Stromal cell of bone marrow (primary cell): ENCODE measurements around the gene ITIH1.
"Not testable (repeated sequence)": the region's sequence is repeated elsewhere in the genome, so short reads cannot be mapped to it uniquely, and the experiment has no call there.

ENCODE experiments used
- DNase-seq: peaks from one replicate; pipeline ENCODE4 v3.0.0-alpha.2; 2012; ENCODE audit warnings: low read depth

Gene ITIH1, protein sequence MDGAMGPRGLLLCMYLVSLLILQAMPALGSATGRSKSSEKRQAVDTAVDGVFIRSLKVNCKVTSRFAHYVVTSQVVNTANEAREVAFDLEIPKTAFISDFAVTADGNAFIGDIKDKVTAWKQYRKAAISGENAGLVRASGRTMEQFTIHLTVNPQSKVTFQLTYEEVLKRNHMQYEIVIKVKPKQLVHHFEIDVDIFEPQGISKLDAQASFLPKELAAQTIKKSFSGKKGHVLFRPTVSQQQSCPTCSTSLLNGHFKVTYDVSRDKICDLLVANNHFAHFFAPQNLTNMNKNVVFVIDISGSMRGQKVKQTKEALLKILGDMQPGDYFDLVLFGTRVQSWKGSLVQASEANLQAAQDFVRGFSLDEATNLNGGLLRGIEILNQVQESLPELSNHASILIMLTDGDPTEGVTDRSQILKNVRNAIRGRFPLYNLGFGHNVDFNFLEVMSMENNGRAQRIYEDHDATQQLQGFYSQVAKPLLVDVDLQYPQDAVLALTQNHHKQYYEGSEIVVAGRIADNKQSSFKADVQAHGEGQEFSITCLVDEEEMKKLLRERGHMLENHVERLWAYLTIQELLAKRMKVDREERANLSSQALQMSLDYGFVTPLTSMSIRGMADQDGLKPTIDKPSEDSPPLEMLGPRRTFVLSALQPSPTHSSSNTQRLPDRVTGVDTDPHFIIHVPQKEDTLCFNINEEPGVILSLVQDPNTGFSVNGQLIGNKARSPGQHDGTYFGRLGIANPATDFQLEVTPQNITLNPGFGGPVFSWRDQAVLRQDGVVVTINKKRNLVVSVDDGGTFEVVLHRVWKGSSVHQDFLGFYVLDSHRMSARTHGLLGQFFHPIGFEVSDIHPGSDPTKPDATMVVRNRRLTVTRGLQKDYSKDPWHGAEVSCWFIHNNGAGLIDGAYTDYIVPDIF

DNA sequence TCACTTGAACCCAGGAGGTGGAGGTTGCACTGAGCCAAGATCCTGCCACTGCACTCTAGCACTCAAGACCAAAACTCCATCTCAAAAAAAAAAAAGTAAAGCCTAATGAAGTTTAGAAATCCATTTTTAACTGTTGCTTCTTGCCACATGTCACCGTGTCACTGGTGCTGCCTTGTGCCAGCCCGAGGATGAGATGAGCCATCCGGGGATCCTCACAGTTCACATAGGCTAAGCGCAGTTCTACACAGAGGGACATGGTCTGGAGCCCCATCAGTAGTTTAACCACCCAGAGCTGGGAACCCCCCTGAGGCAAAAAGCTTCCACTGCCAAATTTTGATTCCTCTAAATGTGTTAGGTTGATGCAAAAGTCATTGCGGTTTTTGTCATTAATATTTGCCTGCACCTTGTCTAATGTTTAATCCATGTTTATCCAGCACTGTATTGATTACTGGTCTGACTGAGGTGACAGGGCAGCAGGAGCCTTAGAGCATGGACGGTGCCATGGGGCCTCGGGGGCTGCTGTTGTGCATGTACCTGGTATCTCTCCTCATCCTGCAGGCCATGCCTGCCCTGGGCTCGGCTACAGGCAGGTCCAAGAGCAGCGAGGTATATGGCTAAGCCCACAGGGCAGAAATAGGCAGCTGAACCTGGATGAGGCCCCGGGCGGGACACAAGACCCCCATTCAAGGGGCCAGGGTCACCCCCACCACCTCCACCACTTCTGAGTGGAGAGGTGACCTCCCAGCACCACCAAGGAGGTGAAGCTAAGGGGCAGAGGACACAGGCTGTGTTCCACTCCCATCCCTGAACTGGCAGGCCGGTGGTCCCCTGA lies at the start of gene ITIH1:
Gene ITIH1 (plus strand): TSS at position 473 of the 832 bp plus-strand sequence. CDS start 17 bp downstream, at position 490.
- no peak for DNase-seq

DNA sequence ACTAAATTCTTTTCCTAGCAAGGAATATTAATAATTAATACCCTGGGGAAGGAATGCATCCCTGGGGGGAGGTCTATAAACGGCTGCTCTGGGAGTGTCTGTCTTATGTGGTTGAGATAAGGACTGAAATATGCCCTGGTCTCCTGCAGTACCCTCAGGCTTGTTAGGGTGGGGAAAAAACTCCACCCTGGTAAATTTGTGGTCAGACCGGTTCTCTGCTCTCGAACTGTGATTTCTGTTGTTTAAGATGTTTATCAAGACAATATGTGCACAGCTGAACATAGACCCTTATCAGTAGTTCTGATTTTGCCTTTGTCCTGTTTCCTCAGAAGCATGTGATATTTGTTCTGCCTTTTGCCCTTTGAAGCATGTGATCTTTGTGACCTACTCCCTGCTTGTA lies 48.6 kb upstream of the ITIH1 start:
- DNase-seq: not testable (repeated sequence)

DNA sequence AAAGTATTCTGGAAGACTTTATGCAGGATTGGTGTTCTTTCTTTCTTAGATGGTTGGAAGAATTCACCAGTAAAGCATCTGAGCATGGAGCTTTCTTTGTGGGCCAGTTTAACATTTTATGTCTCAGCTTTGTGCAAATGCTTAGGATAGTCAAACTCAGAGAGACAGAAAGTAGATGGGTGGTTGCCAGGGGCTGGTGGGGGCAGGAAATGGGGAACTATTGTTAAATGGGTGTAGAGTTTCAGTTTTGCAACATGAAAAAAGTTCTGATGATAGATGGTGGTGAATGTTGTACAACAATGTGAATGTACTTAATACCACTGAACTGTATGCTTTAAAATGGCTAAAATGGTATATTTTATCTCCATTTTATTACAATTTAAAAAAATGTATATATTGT lies 46.7 kb upstream of the ITIH1 start:
- no peak for DNase-seq

DNA sequence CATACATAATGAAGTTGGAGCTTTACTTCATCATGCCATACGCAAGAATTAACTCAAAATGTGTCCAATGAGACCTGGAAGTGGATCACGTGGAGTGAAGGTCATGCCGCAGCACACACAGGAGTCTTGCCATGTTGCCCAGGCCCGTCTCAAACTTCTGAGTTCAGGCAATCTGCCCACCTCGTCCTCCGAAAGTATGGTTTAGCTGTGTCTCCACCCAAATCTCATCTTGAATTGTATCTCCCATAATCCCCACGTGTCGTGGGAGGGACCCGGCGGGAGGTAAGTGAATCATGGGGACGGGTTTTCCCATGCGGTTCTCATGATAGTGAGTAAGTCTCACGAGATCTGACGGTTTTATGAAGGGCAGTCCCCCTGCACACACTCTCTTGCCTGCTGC lies 45.8 kb upstream of the ITIH1 start:
- DNase-seq: no peak

DNA sequence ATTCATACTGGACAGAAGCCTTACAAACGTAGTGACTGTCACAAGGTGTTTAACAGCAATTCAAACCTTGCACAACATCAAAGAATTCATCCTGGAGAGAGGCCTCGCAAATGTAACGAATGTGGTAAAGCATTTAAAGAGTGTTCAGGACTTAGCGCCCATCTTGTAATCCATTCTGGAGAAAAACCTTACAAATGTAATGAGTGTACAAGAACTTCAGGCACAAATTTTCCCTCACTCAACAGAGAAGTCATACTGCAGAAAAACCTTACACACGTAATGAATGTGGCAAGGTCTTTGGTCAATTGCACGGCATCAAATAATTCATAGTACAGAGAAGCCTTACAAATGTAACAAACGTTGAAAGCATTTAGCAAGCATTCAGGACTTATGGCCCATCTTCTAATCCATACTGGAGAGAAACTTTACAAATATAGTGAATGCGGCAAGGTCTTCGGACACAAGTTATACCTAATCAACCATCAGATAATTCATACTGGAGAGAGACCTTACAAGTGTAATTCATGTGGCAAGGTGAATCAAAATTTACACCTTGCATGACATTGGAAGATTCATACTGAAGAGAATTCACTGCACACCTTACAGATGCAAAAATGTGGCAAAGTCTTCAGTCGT lies 44.0 kb upstream of the ITIH1 start:
- DNase-seq: no peak

DNA sequence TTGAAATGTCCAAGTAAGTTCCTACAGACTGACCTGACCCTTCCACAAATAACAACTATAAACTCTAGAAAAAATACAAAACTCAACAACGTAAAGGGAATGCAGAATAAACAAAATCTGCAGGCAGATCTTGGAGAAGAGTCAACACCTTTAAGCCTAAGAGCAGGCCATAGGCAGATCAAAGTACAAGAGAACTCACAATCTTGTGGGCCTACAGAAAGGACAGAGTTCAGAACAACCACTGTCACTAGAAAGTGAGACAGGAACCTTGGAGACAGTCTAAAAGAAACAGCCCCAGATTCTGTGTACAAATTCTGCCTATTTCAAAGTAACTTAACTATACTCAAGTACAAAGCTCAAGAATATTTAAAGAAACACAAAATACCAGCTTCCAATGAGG lies 37.7 kb upstream of the ITIH1 start:
- no peak for DNase-seq

DNA sequence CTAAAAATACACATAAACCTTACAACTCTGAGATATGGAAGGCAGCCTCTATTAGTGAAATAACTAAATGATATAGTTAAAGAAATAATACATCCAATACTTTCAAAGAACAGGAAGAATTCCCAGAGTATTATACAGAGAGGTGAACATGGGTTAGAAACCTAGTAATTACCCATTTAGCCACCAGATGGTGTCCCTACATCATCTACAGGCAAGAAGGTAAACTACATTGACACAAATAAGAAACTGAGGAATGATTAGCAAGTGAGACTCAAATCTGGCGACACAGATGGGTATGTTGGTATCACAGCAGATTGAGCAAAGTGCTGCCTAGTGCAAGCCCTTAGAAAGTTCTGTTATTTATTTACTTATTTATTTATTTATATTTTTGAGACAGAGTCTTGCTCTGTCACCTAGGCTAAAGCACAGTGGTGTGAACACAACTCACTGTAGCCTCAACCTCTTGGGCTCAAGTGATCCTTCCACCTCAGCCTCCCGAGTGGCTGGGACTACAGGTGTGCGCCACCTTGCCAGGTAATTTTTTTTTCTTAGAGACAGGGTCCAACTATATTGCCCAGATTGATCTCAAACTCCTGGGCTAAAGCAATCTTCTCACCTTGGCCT lies 34.9 kb upstream of the ITIH1 start:
- DNase-seq: peak; percentile 16

DNA sequence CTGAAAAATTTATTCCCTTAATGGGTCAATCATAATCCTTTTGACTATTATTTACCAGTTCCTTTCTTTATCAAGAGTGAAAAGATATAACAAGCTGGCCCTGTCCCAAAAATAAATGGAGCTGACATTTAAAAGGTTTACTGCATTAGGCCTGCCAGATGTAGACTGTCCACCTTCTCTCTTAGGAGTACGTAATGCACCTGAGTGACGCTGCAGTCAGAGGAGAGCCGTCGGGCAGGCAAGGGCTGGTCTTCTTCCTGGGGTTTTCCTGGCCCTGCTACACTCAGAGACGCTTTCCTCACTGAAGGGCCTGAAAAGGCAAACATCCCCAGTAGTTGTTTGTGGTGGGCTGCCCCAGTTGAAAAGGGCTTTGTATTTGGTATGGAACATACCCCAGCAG lies 34.2 kb upstream of the ITIH1 start:
- DNase-seq: no peak

DNA sequence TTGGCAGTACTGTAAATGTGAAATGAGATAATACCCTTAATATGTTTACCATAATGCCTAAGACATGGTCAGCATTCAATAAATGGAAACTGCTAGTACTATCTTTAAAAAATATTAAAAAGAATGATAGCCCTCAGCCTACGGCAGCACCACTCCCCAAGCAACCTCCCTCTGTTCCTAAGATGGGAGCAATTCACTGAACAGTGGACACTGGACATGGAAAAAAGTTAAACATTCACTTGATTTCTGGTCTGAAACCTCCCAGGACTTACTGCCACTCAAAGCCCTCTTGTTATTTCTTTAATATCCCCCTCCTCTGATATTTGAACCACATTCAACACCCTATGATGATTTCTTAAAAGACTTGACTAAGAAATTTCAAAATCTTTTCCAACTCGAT lies 33.7 kb upstream of the ITIH1 start:
- no peak for DNase-seq

DNA sequence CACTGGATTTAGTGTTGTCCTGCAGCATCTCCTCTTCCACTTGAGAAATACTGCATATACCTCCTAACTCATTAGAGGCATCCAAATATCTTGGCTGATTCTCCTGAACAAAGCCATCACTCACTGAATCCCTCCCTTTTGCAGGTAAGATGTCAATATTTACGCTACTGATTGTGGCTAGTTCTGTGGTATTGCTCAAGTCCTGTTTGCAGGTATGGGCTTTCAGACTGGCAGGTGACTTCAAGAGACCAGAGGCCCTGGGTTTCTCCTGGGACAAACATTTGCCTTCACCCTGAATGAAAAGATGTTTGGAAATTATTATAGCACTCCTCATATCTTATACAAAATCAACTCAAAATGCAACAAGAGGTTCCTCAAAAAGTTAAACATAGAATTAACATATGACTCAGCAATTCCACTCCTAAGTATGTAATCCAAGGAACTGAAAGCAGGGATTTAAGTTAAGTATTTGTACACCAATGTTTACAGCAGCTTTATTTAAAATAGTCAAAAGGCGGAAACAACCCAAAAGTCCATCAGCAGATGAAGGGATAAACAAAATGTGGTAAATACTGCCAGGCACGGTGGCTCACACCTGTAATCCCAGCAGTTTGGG lies 25.2 kb upstream of the ITIH1 start:
- DNase-seq: no peak

DNA sequence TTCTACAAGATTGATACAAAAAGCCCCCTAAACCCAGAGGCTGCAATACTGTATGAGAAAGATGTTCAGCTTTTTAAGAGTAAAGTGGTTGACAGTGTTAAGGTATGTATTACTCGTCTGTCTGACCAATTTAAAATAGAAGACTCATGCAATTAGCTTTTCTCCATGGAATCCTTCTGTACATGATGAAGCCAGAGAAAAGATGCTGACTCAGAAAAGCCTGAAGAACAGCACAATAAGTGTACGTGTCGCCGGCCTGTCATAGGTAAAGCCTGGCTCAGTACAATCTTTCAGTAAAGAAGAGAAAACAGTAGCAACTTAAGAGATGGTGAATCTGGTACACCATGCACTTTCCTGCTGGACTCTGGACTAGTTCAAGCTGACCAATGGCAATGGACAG lies 23.0 kb upstream of the ITIH1 start:
- no peak for DNase-seq

DNA sequence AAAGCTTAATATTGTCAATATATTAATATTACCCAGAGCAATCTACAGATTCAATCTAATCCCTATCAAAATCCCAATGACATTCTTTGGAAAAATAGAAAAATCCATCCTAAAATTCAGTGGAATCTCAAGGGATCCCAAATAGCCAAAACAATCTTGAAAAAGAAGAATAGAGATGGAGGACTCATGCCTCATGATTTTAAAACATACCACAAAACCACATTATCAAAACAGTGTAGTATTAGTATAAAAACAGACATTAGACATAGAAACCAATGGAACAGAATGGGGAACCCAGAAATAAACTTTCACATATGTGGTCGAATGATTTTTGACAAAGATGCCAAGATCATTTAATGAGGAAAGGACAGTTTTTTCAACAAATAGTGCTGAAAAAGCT lies 21.3 kb upstream of the ITIH1 start:
- peak; percentile 24 for DNase-seq

DNA sequence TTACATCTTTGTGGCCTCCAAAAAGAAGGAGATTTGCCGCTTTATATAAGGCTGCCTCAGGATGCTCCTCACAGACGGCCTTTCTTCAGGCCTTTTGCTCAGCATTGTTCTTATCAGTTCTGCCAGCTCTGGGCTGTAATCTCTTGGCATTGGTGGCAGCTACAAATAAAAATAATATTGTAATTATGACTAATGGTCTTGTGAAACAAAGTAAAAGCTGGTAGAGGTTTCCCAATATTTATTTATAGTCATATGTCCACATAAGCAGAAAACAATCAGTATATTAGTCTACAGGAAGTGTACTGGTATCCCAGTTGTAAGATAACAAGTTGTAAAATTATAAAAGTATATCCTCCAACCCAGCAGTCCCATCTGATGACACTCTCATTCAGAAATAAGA lies 13.9 kb upstream of the ITIH1 start:
- DNase-seq: no peak

DNA sequence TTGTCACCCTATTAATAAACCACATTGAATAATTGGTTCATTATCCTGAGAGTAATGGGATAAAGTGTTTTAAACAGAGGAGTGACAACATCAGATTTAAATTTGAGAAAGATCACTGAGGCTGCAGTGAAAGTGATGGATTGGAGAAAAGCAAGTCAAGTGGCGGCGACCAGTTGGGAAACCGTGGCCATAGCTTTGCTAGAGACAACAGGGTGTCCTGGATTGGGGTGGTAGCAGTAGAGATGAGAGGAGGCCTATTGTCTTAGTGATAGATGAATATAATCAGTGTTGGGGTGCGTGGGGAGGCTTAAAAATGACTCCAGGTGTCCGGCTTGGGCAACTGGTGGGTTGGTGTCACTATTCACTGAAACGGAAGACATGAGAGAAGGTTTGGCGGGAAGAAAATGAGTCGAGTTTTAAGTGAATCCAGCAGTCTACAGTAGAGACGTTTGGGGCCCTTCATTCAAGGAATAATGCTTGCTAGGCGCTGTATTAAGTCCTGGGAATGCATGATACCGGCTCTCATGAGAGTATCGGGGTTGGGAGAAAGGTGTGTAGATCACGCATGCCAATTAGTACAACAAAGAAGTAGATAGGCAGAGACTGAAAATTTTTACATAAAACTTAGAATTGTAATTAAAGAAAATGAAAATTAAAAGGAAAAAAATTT lies 7.5 kb upstream of the ITIH1 start:
- no peak for DNase-seq

DNA sequence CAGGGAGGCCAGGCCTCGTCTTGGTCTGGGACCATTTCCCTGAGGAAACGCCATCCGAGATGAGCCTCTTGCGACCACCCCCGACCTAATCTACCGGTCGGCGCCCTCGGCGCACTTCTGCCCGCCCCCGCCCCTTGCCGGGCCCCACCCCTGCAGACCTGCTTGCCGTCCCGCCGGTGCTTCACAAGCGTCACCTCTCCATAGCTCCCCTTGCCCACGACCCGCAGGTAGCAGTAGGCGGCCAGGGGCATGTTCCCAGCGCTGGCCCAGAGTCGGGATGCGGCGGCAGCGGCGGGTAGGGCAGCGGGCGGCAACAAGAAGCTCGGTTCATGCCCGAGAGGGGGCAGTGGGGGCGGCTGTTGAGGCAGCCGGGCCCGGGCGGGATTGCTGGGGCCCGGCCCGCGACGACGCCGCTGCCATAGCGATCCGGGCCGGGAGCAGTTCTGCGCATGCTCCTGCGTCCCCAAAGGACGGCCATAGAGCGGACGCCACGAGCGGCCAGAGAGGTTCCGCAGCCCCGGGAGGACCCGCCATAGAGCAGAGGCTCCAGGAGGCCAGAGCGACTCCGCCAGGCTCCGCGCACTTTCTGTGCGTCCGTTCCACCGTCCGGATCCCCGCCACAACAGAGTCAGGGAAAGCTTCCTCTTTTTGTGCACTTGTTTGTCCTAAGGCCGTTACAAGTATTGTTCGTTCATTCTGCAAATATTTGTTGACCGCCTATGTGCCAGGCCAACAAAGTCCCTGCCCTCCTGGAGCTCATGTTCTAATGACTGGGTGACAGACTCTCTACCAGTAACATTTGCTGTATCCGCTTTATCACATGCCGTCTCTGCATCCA lies 6.7 kb upstream of the ITIH1 start, which contains the start of gene NEK4:
Gene NEK4 (minus strand): TSS at position 445 of the 838 bp plus-strand sequence. CDS start 194 bp downstream, at position 251.
- peak; percentile 81 for DNase-seq

DNA sequence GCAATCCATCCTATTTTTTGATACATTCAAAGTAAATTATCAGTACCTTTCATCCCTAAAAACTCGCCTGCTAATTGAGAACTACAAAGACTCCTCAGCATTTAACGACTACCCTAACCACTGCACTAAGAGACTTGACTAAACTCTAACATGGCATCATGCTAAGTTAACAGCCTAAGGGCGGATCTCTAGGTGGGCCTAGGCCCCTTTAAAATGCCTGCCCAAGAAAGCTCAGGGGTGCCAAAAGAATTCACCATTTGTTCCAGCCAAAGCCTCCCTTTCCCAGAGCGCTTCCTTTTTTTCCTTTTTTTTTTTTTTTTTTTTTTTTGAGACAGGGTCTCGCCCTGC lies 6.1 kb upstream of the ITIH1 start:
- no peak for DNase-seq

DNA sequence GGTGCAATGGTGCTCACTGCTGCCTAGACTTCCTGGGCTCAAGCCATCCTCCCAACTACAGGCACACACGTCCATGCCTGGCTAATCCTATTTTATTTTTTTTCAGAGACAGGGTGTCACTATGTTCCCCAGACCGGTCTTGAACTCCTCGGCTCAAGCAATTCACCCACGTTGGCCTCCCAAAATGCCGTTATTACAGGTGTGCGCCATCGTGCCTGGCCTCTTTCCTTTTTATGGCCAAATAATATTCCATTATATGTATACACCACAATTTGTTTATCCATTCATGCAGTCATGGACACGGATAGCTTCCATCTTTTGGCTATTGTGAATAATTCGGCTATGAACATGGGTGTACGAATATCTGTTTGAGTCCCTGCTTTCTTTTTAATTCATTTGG lies 5.7 kb upstream of the ITIH1 start:
- DNase-seq: no peak

DNA sequence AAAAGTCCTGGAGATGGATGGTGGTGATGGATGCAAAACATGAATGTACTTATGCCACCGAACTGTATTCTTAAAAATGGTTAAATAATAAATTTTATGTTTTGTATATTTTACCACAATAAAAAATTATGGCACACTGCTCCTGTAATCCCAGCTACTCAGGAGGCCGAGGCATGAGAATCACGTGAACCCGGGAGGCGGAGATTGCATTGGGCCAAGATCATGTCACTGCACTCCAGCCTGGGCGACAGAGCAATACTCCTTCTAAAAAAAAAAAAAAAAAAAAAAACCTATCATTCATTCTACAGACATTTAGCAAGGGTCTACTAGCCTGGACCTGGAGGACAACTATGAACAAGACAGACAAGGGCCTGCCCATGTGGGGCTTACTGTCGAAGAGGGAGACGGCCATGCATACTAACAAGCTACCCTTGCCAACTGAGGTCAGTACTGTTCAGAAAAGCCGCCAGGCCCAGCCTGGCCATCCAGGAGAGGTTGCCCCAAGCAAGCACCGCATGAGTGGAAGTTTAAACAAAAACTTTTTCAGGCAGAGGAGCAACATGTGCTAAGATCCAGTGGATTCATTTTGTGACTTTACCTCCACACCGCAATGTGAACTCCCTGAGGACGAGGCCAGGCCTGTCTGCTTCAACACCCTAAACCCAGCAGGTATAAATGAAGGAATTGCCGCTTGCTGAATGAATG lies 3.9 kb upstream of the ITIH1 start:
- no peak for DNase-seq
